ENCODE data around the gene PTOV1.

Gene PTOV1

GRCh38 chr19:49836176-49837008 lies 14.6 kb upstream of the PTOV1 start:
- TF ChIP-seq CTCF (IDR thresholded peaks at IDR 0.05), result no peak
- Histone ChIP-seq H3K9me3 (no peaks in the 10 kb centered on the region), H3K27me3 (no peaks in the 10 kb centered on the region), H3K4me1 (no peaks in the 10 kb centered on the region), H3K36me3 (peaks cover 74 to 96% (median 87%) of the 10 kb centered on the region in 3 donors), H3K4me3 (no peak overlapping the region), H3K27ac (no peak overlapping the region)
- intact Hi-C loops (cut with DNase I; ENCODE audit: low total_unique reads), result loop anchor here (5.0 kb wide), 1 partner anchor 321 kb away; no protein-coding TSS in a partner anchor
- no peak for DNase-seq

GRCh38 chr19:49837009-49837310 lies 14.0 kb upstream of the PTOV1 start:
- Histone ChIP-seq H3K9me3 (no peaks in the 10 kb centered on the region), H3K27me3 (no peaks in the 10 kb centered on the region), H3K4me3 (no peak overlapping the region), H3K36me3 (peaks cover 69 to 90% (median 81%) of the 10 kb centered on the region in 3 donors), H3K27ac (no peak overlapping the region), H3K4me1 (no peaks in the 10 kb centered on the region)
- DNase-seq, result no peak
- TF ChIP-seq CTCF (IDR thresholded peaks at IDR 0.05), result no peak
- intact Hi-C loops (cut with DNase I; ENCODE audit: low total_unique reads), result loop anchor here (5.0 kb wide), 1 partner anchor 320 kb away; no protein-coding TSS in a partner anchor

GRCh38 chr19:49837425-49837824 lies 13.5 kb upstream of the PTOV1 start:
- Histone ChIP-seq H3K27ac (no peak overlapping the region), H3K27me3 (no peaks in the 10 kb centered on the region), H3K4me1 (no peaks in the 10 kb centered on the region), H3K4me3 (no peak overlapping the region), H3K36me3 (peaks cover 64 to 86% (median 77%) of the 10 kb centered on the region in 3 donors), H3K9me3 (no peaks in the 10 kb centered on the region)
- DNase-seq, result no peak
- intact Hi-C loops (cut with DNase I; ENCODE audit: low total_unique reads), result loop anchor here (5.0 kb wide), 1 partner anchor 320 kb away; no protein-coding TSS in a partner anchor
- no peak for TF ChIP-seq CTCF (IDR thresholded peaks at IDR 0.05)

GRCh38 chr19:49838885-49839588 lies 11.9 kb upstream of the PTOV1 start:
- no peak overlapping the region for H3K4me3 ChIP-seq
- peaks cover 51 to 70% (median 61%) of the 10 kb centered on the region in 3 donors for H3K36me3 ChIP-seq
- no peak for DNase-seq
- no peaks in the 10 kb centered on the region for H3K27me3 ChIP-seq
- intact Hi-C loops (cut with DNase I; ENCODE audit: low total_unique reads), result loop anchor here (5.0 kb wide), 1 partner anchor 318 kb away; no protein-coding TSS in a partner anchor
- H3K4me1 ChIP-seq, result no peaks in the 10 kb centered on the region
- H3K27ac ChIP-seq, result no peak overlapping the region
- H3K9me3 ChIP-seq, result no peaks in the 10 kb centered on the region
- no peak for TF ChIP-seq CTCF (IDR thresholded peaks at IDR 0.05)

GRCh38 chr19:49839713-49840112 lies 11.2 kb upstream of the PTOV1 start:
- Histone ChIP-seq H3K27ac (no peak overlapping the region), H3K4me3 (no peak overlapping the region), H3K4me1 (no peaks in the 10 kb centered on the region), H3K36me3 (peaks cover 45 to 63% (median 54%) of the 10 kb centered on the region in 3 donors), H3K27me3 (no peaks in the 10 kb centered on the region), H3K9me3 (no peaks in the 10 kb centered on the region)
- no peak for TF ChIP-seq CTCF (IDR thresholded peaks at IDR 0.05)
- intact Hi-C loops (cut with DNase I; ENCODE audit: low total_unique reads), result loop anchor here (5.0 kb wide), 1 partner anchor 318 kb away; no protein-coding TSS in a partner anchor
- DNase-seq, result no peak

Measured in tibial artery (tissue), 4 donors.